ENCODE data around the gene CELA3A. TPM values are rescaled to one million over a fixed set of nuclear protein-coding genes. Genes with fewer than 3 reads are reported as not detected.

The CELA3A gene
- not detected in 2 replicates for total RNA-seq

GRCh38 chr1:22001409-22001808 is at the start of gene CELA3A:
Gene CELA3A, plus strand, starts transcription at chr1:22001657. Its CDS starts 18 bp downstream, at chr1:22001675.

GRCh38 chr1:21976703-21977239 is 24.7 kb upstream of the CELA3A start, which contains the start of gene CELA3B:
Gene CELA3B, plus strand, starts transcription at chr1:21977022. Its CDS starts 18 bp downstream, at chr1:21977040.

GRCh38 chr1:22052115-22053016 is 50.9 kb downstream of the CELA3A start, which contains the start of gene CDC42:
Gene CDC42, plus strand, starts transcription at chr1:22052709. Its CDS starts 25,770 bp downstream, at chr1:22078479.

Other genes with a start within 250 kb of the CELA3A start
- 49.5 and 56.1 TPM in 2 replicates for gene USP48, start 218.5 kb upstream of the CELA3A start, total RNA-seq
- 0.11 TPM in 1 of 2 replicates, not detected in the other for gene LDLRAD2, start 189.4 kb upstream of the CELA3A start, total RNA-seq
- 92.9 and 187 TPM in 2 replicates for gene HSPG2, start 64.3 kb upstream of the CELA3A start, total RNA-seq
- not detected in 2 replicates for gene CELA3B, start 24.6 kb upstream of the CELA3A start, total RNA-seq
- gene CDC42, start 51.1 kb downstream of the CELA3A start, total RNA-seq: 340 and 543 TPM in 2 replicates
- 0.11 and 0.50 TPM in 2 replicates for gene WNT4, start 141.4 kb downstream of the CELA3A start, total RNA-seq